Fibroblast of mammary gland (primary cell): Measurements from ENCODE around the gene PCDH17.

Source experiments
- DNase-seq: peaks from one replicate; pipeline ENCODE4 v3.0.0-alpha.2; 2010; ENCODE audit warnings: low read depth
- H3K4me3 ChIP-seq: 2 replicates; pipeline ENCODE4 v1.5.1; 2011; ENCODE audit warnings: low read depth, mild to moderate bottlenecking, low read length, moderate library complexity; ENCODE audit not compliant: control insufficient read depth
- CTCF ChIP-seq: conservative IDR thresholded peaks from 2 replicates; pipeline ENCODE4 v1.5.1; 2011; ENCODE audit warnings: low read depth, low read length, inconsistent platforms; ENCODE audit not compliant: control insufficient read depth, insufficient read depth

PCDH17 gene

GRCh38 chr13:57740719-57741118 is 109.2 kb downstream of the PCDH17 start:
- DNase-seq: no peak
- H3K4me3 ChIP-seq: no peak overlapping the region
- no peak for TF ChIP-seq CTCF

GRCh38 chr13:57748096-57748495 is 116.6 kb downstream of the PCDH17 start:
- DNase-seq: no peak

GRCh38 chr13:57760951-57761350 is 129.4 kb downstream of the PCDH17 start:
- no peak for DNase-seq
- no peak overlapping the region for H3K4me3 ChIP-seq
- no peak for TF ChIP-seq CTCF

More at GRCh38 chr13:57748096-57748495, 116.6 kb downstream of the PCDH17 start:
- no peak overlapping the region for H3K4me3 ChIP-seq
- TF ChIP-seq CTCF: no peak

GRCh38 chr13:57763689-57764088 is 132.1 kb downstream of the PCDH17 start:
- no peak overlapping the region for H3K4me3 ChIP-seq
- no peak for DNase-seq
- TF ChIP-seq CTCF: no peak
